Gastroesophageal sphincter (tissue), 3 donors: ENCODE results near the gene PGAP3.

Source experiments
- CTCF ChIP-seq, 4 experiments: fragments of 200-600 bp in 2 of 4; fragments of 450-650 bp in 2 of 4; sonication (generic) in 1 of 4; IDR thresholded peaks; one replicate each; pipeline ENCODE4 v1.5.1; 2017 to 2019; ENCODE audit warnings: antibody characterized with exemption in 4 of 4, mild to moderate bottlenecking in 2 of 4, moderate library complexity in 2 of 4
- EP300 ChIP-seq: sonication (generic); formaldehyde crosslinking; IDR thresholded peaks from one replicate; pipeline ENCODE4 v1.6.1; 2017; ENCODE audit warnings: antibody characterized with exemption, mild to moderate bottlenecking
- POLR2A ChIP-seq, 2 donors: fragments of 450-650 bp; IDR thresholded peaks; one replicate each; pipeline ENCODE4 v1.6.1; 2017; ENCODE audit warnings: antibody characterized with exemption in 2 of 2, mild to moderate bottlenecking in 2 of 2, moderate library complexity in 1 of 2
- POLR2AphosphoS5 ChIP-seq: sonication (generic); formaldehyde crosslinking; IDR thresholded peaks from one replicate; pipeline ENCODE4 v1.6.1; 2017; ENCODE audit warnings: antibody characterized with exemption

- TF ChIP-seq POLR2A (IDR thresholded peaks at IDR 0.05) (no peak), CTCF (IDR thresholded peaks at IDR 0.05) (no peak), POLR2AphosphoS5 (no peak), EP300 (no peak)
Observed at GRCh38 chr17:39703913-39704312, 16.1 kb upstream of the PGAP3 start.
